Endothelial cell of umbilical vein (primary cell): ENCODE measurements around the gene SERPIND1. TPM values are rescaled to one million over a fixed set of nuclear protein-coding genes. Genes with fewer than 3 reads are reported as not detected.

Experiments used
- BruUV-seq: library from RNA; stranded (reverse); fragments of 400-500 nt; replicated peaks from 2 replicates; lab custom pipeline; 2021; lab: Mats Ljungman, UMichigan
- CTCF ChIA-PET: fragments of 300-600, 350-600 bp; sonication (Branson Sonifier 250); formaldehyde crosslinking; loops from one replicate; lab custom pipeline; 2021; ENCODE audit warnings: antibody characterized with exemption, inconsistent platforms; lab: Charles Lee
- POLR2A ChIA-PET: fragments of 300-600, 350-600 bp; sonication (Branson Sonifier 250); formaldehyde crosslinking; loops from one replicate; lab custom pipeline; 2021; ENCODE audit warnings: antibody characterized with exemption, inconsistent platforms; lab: Charles Lee
- DNase-seq: peaks from one replicate; pipeline ENCODE4 v3.0.0-alpha.2; 2011; ENCODE audit warnings: low read depth, low spot score
- FAIRE-seq: peaks from 2 replicates; lab custom pipeline; 2011; peaks lifted over from hg19 to GRCh38; lab: Jason Lieb, UNC
- H2AFZ ChIP-seq: 2 replicates; pipeline ENCODE4 v1.6.0; 2012; ENCODE audit warnings: low read depth, low read length, control low read depth, inconsistent platforms
- H3K27ac ChIP-seq: 2 replicates; pipeline ENCODE4 v1.5.1; 2011; ENCODE audit warnings: low read depth, mild to moderate bottlenecking, control low read depth, low read length, moderate library complexity; ENCODE audit not compliant: insufficient read depth
- H3K27me3 ChIP-seq, 2 experiments: 2 replicates each; pipeline versions ENCODE4 v1.6.0 to v1.6.1; 2011; ENCODE audit warnings: low read length in 2 of 2, mixed read lengths in 1 of 2; ENCODE audit not compliant: control insufficient read depth in 2 of 2, insufficient read depth in 2 of 2
- H3K36me3 ChIP-seq, 2 experiments: 2 replicates in 1 of 2; 3 replicates in 1 of 2; pipeline ENCODE4 v1.5.1; 2011; ENCODE audit warnings: low read length in 2 of 2, mild to moderate bottlenecking in 1 of 2, moderate library complexity in 1 of 2; ENCODE audit not compliant: control insufficient read depth in 2 of 2, insufficient read depth in 2 of 2; ENCODE audit errors: extremely low read depth in 1 of 2
- H3K4me1 ChIP-seq: 3 replicates; pipeline ENCODE4 v1.5.1; 2011; ENCODE audit warnings: mild to moderate bottlenecking, low read length; ENCODE audit not compliant: control insufficient read depth, insufficient read depth; ENCODE audit errors: extremely low read depth
- H3K4me2 ChIP-seq: 2 replicates; pipeline ENCODE4 v1.6.1; 2011; ENCODE audit warnings: low read length, control low read depth, mixed read lengths; ENCODE audit not compliant: insufficient read depth
- H3K4me3 ChIP-seq, 3 experiments: fragments of 200-600 bp in 1 of 3; sonication (generic), shearing (Covaris generic) in 1 of 3; replicated peaks in 1 of 3; 2 replicates each; pipeline ENCODE4 v1.5.1; 2011 to 2016; ENCODE audit warnings: control low read depth in 3 of 3, low read length in 3 of 3, mild to moderate bottlenecking in 2 of 3, inconsistent platforms in 1 of 3, low read depth in 1 of 3, moderate library complexity in 1 of 3; ENCODE audit not compliant: insufficient read depth in 1 of 3
- H3K79me2 ChIP-seq: 2 replicates; pipeline ENCODE4 v1.6.0; 2012; ENCODE audit warnings: low read length, inconsistent platforms; ENCODE audit not compliant: control insufficient read depth, insufficient read depth
- H3K9ac ChIP-seq: replicated peaks from 2 replicates; pipeline ENCODE3; 2011; ENCODE audit warnings: low read length, control low read depth; ENCODE audit not compliant: insufficient read depth; ENCODE audit errors: extremely low read depth
- H3K9me1 ChIP-seq: replicated peaks from 3 replicates; pipeline ENCODE4 v1.6.0; 2011; ENCODE audit warnings: mild to moderate bottlenecking, low read length; ENCODE audit not compliant: control insufficient read depth, insufficient read depth; ENCODE audit errors: extremely low read depth
- H3K9me3 ChIP-seq: replicated peaks from 2 replicates; pipeline ENCODE4 v1.5.1; 2012; ENCODE audit warnings: low read length, inconsistent platforms; ENCODE audit not compliant: control insufficient read depth, insufficient read depth
- H4K20me1 ChIP-seq: replicated peaks from 2 replicates; pipeline ENCODE3; 2011; ENCODE audit warnings: mild to moderate bottlenecking, low read length; ENCODE audit not compliant: control insufficient read depth, insufficient read depth; ENCODE audit errors: extremely low read depth
- CTCF ChIP-seq, 2 donors: IDR thresholded peaks; 1 replicate in 1 of 2; 2 replicates in 1 of 2; pipeline ENCODE4 v1.5.1; 2011; ENCODE audit warnings: low read length in 2 of 2, mild to moderate bottlenecking in 2 of 2, moderate library complexity in 2 of 2, control low read depth in 1 of 2, inconsistent platforms in 1 of 2, low read depth in 1 of 2; ENCODE audit not compliant: insufficient read depth in 1 of 2; ENCODE audit errors: extremely low read depth in 1 of 2
- EZH2 ChIP-seq: IDR thresholded peaks from 2 replicates; pipeline ENCODE4 v1.6.1; 2012; ENCODE audit warnings: borderline replicate concordance, low read depth, mild to moderate bottlenecking, moderate library complexity, low read length, inconsistent platforms; ENCODE audit not compliant: severe bottlenecking
- FOS ChIP-seq: IDR thresholded peaks from 2 replicates; pipeline ENCODE4 v1.6.1; 2011; ENCODE audit warnings: mild to moderate bottlenecking, low read length, moderate library complexity, borderline replicate concordance; ENCODE audit not compliant: insufficient read depth
- GATA2 ChIP-seq: IDR thresholded peaks from 2 replicates; pipeline ENCODE4 v1.7.0; 2011; ENCODE audit warnings: low read depth, mild to moderate bottlenecking, moderate library complexity, mixed read lengths, low read length; ENCODE audit not compliant: insufficient read length, insufficient read depth
- JUN ChIP-seq: IDR thresholded peaks from 2 replicates; pipeline ENCODE4 v1.6.1; 2011; ENCODE audit warnings: borderline replicate concordance, low read depth; ENCODE audit not compliant: insufficient read length, insufficient read depth
- MAX ChIP-seq: IDR thresholded peaks from 2 replicates; pipeline ENCODE4 v1.6.1; 2011; ENCODE audit not compliant: insufficient read depth, insufficient read length
- MYC ChIP-seq: IDR thresholded peaks from one replicate; pipeline ENCODE4 v1.6.1; 2011; ENCODE audit warnings: mild to moderate bottlenecking, low read depth, low read length
- POLR2A ChIP-seq: IDR thresholded peaks from 2 replicates; pipeline ENCODE4 v1.6.1; 2012; ENCODE audit warnings: low read depth, mild to moderate bottlenecking, control low read depth, low read length
- POLR2AphosphoS5 ChIP-seq: IDR thresholded peaks from 2 replicates; pipeline ENCODE4 v1.6.1; 2012; ENCODE audit warnings: low read depth, mild to moderate bottlenecking, control low read depth, low read length, moderate library complexity; ENCODE audit not compliant: insufficient read depth
- dilution Hi-C: fragments of 300-500 bp; cut with MboI; formaldehyde crosslinking; loops from one replicate; pipeline ENCODE4 v1.15.0; 2019; ENCODE audit warnings: low sequenced_read_pairs; ENCODE audit not compliant: extremely low pct_ligation_motif_present
- intact Hi-C: fragments of 100-400 bp; cut with micrococcal nuclease; formaldehyde crosslinking; loops from one replicate; pipeline ENCODE4 v1.10.0; 2022
- polyA plus RNA-seq, 4 experiments: library from polyadenylated mRNA; depleted of rRNA in 3 of 4; stranded (reverse) in 3 of 4; unstranded in 1 of 4; fragments of >200 nt; gene quantifications; 2 replicates each; pipeline versions ENCODE4 v1.2.1 to v1.2.3, GENCODE V29; 2011 to 2012; ENCODE audit warnings: missing spikeins in 1 of 4
- total RNA-seq: library from RNA; stranded (reverse); gene quantifications from 2 replicates; pipeline ENCODE4 v1.2.3, GENCODE V29; 2021

Gene SERPIND1
- total and polyA plus RNA-seq, 2 donors (not counting 3 experiments of a cell fraction or from before 2014, with no cell fraction given): 0.94 to 1.8 TPM

- Histone ChIP-seq H3K9ac (no peak overlapping the region), H3K4me1 (no peaks in the 10 kb centered on the region), H4K20me1 (no peaks in the 10 kb centered on the region), H2AFZ (no peak overlapping the region), H3K27ac (no peak overlapping the region), H3K9me3 (no peaks in the 10 kb centered on the region), H3K27me3 (no peaks in the 10 kb centered on the region), H3K79me2 (no peaks in the 10 kb centered on the region), H3K4me3 (no peak overlapping the region), H3K36me3 (peaks cover 2 to 11% of the 10 kb centered on the region in 2 experiments), H3K4me2 (no peak overlapping the region), H3K9me1 (no peaks in the 10 kb centered on the region)
- intact Hi-C loops (no loop called here), dilution Hi-C loops (no loop called here)
- TF ChIP-seq MAX (no peak), EZH2 (no peak), MYC (no peak), POLR2A (no peak), JUN (no peak)
- ChIA-PET CTCF (interaction anchor here (1.1 to 1.5 kb wide), 4 partner anchors 15 to 22 kb away, joined by 3 to 10 read pairs (median 6); no protein-coding TSS in a partner anchor), POLR2A (no interaction called here)
- BruUV-seq: no TSS peak
- no peak for FAIRE-seq
- DNase-seq: no peak
These were observed 11.6 kb upstream of the SERPIND1 start for GRCh38 chr22:20762233-20762796.

GRCh38 chr22:20763630-20764470 is 10.1 kb upstream of the SERPIND1 start:
- no peak overlapping the region for H2AFZ ChIP-seq
- no peaks in the 10 kb centered on the region for H3K9me1 ChIP-seq
- no peaks in the 10 kb centered on the region for H4K20me1 ChIP-seq
- POLR2A ChIA-PET: no interaction called here
- H3K4me1 ChIP-seq: no peaks in the 10 kb centered on the region
- H3K27me3 ChIP-seq: no peaks in the 10 kb centered on the region
- BruUV-seq: no TSS peak
- FAIRE-seq: no peak
- no peak for DNase-seq
- intact Hi-C loops: no loop called here
- H3K4me2 ChIP-seq: no peak overlapping the region
- no peak overlapping the region for H3K27ac ChIP-seq
- H3K79me2 ChIP-seq: no peaks in the 10 kb centered on the region
- peaks cover 2 to 11% of the 10 kb centered on the region in 2 experiments for H3K36me3 ChIP-seq
- CTCF ChIA-PET: interaction anchor here (1.3 to 1.5 kb wide), 3 partner anchors 20 to 22 kb away, joined by 3 to 8 read pairs (median 7); no protein-coding TSS in a partner anchor
- no peak for TF ChIP-seq MYC
- TF ChIP-seq EZH2: no peak
- TF ChIP-seq MAX: no peak
- TF ChIP-seq POLR2AphosphoS5: no peak
- TF ChIP-seq GATA2: no peak
- no peak for TF ChIP-seq JUN
- no peak for TF ChIP-seq POLR2A
- no peak for TF ChIP-seq CTCF (IDR thresholded peaks at IDR 0.05; ENCODE audit: extremely low read depth in 1 of 2, insufficient read depth in 1 of 2, low read depth in 1 of 2, low read length in 2 of 2)
- no peak for TF ChIP-seq FOS
- no peak overlapping the region for H3K9ac ChIP-seq
- H3K9me3 ChIP-seq: no peaks in the 10 kb centered on the region
- H3K4me3 ChIP-seq: no peak overlapping the region
- dilution Hi-C loops: no loop called here
